Measurements from ENCODE around the gene TMBIM6.

GRCh38 chr12:49794811-49795653 is 53.7 kb downstream of the TMBIM6 start:
- TF ChIP-seq CTCF (IDR thresholded peaks at IDR 0.05; ENCODE audit: low read length) (no peak), EZH2 (optimal IDR thresholded peaks at IDR 0.05; ENCODE audit: low read depth, low read length) (no peak), EZH2phosphoT487 (IDR thresholded peaks at IDR 0.05; ENCODE audit: low read length) (no peak)
